Fibroblast of skin of left biceps (primary cell): ENCODE data around the gene DOK7.

Source experiments
- DNase-seq, 2 experiments: peaks; one replicate each; pipeline ENCODE4 v3.0.0-alpha.2; 2013; ENCODE audit warnings: low read depth in 2 of 2

The DOK7 gene

GRCh38 chr4:3475041-3475712 lies 12.1 kb downstream of the DOK7 start:
- DNase-seq, result no peak

GRCh38 chr4:3475713-3476260 lies 12.7 kb downstream of the DOK7 start:
- DNase-seq, result no peak

GRCh38 chr4:3476341-3476747 lies 13.2 kb downstream of the DOK7 start:
- DNase-seq, result no peak

GRCh38 chr4:3476936-3477749 lies 14.0 kb downstream of the DOK7 start:
- DNase-seq, result no peak

- no peak for DNase-seq
Observed at GRCh38 chr4:3477750-3478430, 14.8 kb downstream of the DOK7 start.

GRCh38 chr4:3478446-3479357 lies 15.6 kb downstream of the DOK7 start:
- DNase-seq, result no peak

GRCh38 chr4:3479358-3480101 lies 16.4 kb downstream of the DOK7 start:
- DNase-seq, result no peak

GRCh38 chr4:3480528-3481112 lies 17.5 kb downstream of the DOK7 start:
- peak; percentile 8 to 11 for DNase-seq

GRCh38 chr4:3481113-3481531 lies 18.0 kb downstream of the DOK7 start:
- DNase-seq, result no peak

- DNase-seq, result no peak
Observed at GRCh38 chr4:3481783-3482393, 18.8 kb downstream of the DOK7 start.

- no peak for DNase-seq
Observed at GRCh38 chr4:3482707-3483106, 19.6 kb downstream of the DOK7 start.

GRCh38 chr4:3483471-3483921 lies 20.4 kb downstream of the DOK7 start:
- no peak for DNase-seq

GRCh38 chr4:3484057-3484973 lies 21.2 kb downstream of the DOK7 start:
- DNase-seq, result no peak

- no peak for DNase-seq
Observed at GRCh38 chr4:3485011-3485791, 22.1 kb downstream of the DOK7 start.

- DNase-seq, result no peak
Observed at GRCh38 chr4:3485886-3486540, 22.9 kb downstream of the DOK7 start.

GRCh38 chr4:3486541-3487540 lies 23.7 kb downstream of the DOK7 start:
- no peak for DNase-seq
